Tibial nerve (tissue), 4 donors: ENCODE measurements around the gene GAS2L1. TPM values are rescaled to one million over a fixed set of nuclear protein-coding genes. Genes with fewer than 3 reads are reported as not detected.
A peak's percentile ranks its signal among the peaks of the same experiment; 100 is the strongest.

Source experiments
- DNase-seq, 2 donors: peaks; one replicate each; pipeline ENCODE4 v3.0.0-alpha.2; 2019; ENCODE audit warnings: low spot score in 2 of 2
- H3K27ac ChIP-seq, 4 donors: fragments of 200-600 bp; sonication (generic) in 3 of 4; one replicate each; pipeline ENCODE4 v1.5.1; 2017 to 2019; ENCODE audit warnings: mild to moderate bottlenecking in 1 of 4
- H3K27me3 ChIP-seq, 2 donors: fragments of 200-600 bp; sonication (generic) in 1 of 2; one replicate each; pipeline versions ENCODE4 v1.5.1 to v1.6.0; 2017 to 2019
- H3K36me3 ChIP-seq, 3 donors: fragments of 200-600 bp; sonication (generic); one replicate each; pipeline ENCODE4 v1.5.1; 2018 to 2019
- H3K4me1 ChIP-seq, 4 donors: fragments of 200-600 bp; sonication (generic) in 3 of 4; one replicate each; pipeline ENCODE4 v1.5.1; 2017 to 2019
- H3K4me3 ChIP-seq, 4 donors: fragments of 200-600 bp; sonication (generic) in 3 of 4; one replicate each; pipeline ENCODE4 v1.5.1; 2017 to 2019; ENCODE audit warnings: mild to moderate bottlenecking in 1 of 4, moderate library complexity in 1 of 4
- H3K9me3 ChIP-seq, 4 donors: fragments of 200-600 bp; sonication (generic) in 3 of 4; one replicate each; pipeline ENCODE4 v1.5.1; 2017 to 2019
- EP300 ChIP-seq, 2 donors: sonication (generic); formaldehyde crosslinking; IDR thresholded peaks; one replicate each; pipeline ENCODE4 v1.6.1; 2017; ENCODE audit warnings: antibody characterized with exemption in 2 of 2, mild to moderate bottlenecking in 1 of 2
- POLR2A ChIP-seq, 2 donors: fragments of 450-650 bp; IDR thresholded peaks; one replicate each; pipeline ENCODE4 v1.6.1; 2017; ENCODE audit warnings: antibody characterized with exemption in 2 of 2, mild to moderate bottlenecking in 2 of 2, moderate library complexity in 2 of 2
- WGBS, 2 donors: methylation state at CpG; one replicate each; pipeline ENCODE4 v1.1.5; 2018; 5-methylcytosine and 5-hydroxymethylcytosine counted together
- total RNA-seq, 4 donors: library from RNA; depleted of rRNA; stranded (reverse); fragments of >200 nt; gene quantifications; one replicate each; pipeline ENCODE4 v1.1.0, GENCODE V29; 2016
- TF ChIP-seq, protein P1 (sequence below), 5 experiments: fragments of 200-600 bp in 3 of 5; fragments of 450-650 bp in 2 of 5; sonication (generic) in 3 of 5; IDR thresholded peaks; one replicate each; pipeline ENCODE4 v1.5.1; 2016 to 2019; ENCODE audit warnings: antibody characterized with exemption in 5 of 5, mild to moderate bottlenecking in 3 of 5, moderate library complexity in 2 of 5

The GAS2L1 gene
- total RNA-seq, 4 donors from 2014 or later: 30.3 to 43.5 (median 35.1) TPM

- H3K27me3 ChIP-seq: no peaks in the 10 kb centered on the region
- 19% methylated on average over 13 of the region's 13 CpGs for WGBS, 2 donors
- TF ChIP-seq, protein P1, sequence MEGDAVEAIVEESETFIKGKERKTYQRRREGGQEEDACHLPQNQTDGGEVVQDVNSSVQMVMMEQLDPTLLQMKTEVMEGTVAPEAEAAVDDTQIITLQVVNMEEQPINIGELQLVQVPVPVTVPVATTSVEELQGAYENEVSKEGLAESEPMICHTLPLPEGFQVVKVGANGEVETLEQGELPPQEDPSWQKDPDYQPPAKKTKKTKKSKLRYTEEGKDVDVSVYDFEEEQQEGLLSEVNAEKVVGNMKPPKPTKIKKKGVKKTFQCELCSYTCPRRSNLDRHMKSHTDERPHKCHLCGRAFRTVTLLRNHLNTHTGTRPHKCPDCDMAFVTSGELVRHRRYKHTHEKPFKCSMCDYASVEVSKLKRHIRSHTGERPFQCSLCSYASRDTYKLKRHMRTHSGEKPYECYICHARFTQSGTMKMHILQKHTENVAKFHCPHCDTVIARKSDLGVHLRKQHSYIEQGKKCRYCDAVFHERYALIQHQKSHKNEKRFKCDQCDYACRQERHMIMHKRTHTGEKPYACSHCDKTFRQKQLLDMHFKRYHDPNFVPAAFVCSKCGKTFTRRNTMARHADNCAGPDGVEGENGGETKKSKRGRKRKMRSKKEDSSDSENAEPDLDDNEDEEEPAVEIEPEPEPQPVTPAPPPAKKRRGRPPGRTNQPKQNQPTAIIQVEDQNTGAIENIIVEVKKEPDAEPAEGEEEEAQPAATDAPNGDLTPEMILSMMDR (IDR thresholded peaks at IDR 0.05): no peak
- TF ChIP-seq POLR2A (IDR thresholded peaks at IDR 0.05) (no peak), EP300 (IDR thresholded peaks at IDR 0.05) (no peak)
- H3K4me3 ChIP-seq: peak overlapping the region; percentile 86 to 100 (median 92)
- H3K36me3 ChIP-seq: peaks cover 0 to 27% (median 0%) of the 10 kb centered on the region in 3 donors
- H3K4me1 ChIP-seq: peaks cover 0 to 45% (median 31%) of the 10 kb centered on the region in 4 donors
- DNase-seq: no peak
- H3K27ac ChIP-seq: peak overlapping the region; percentile 96 to 99 (median 99)
- H3K9me3 ChIP-seq: no peaks in the 10 kb centered on the region
Measured at GRCh38 chr22:29266564-29267461, 39.6 kb upstream of the GAS2L1 start.

DNA sequence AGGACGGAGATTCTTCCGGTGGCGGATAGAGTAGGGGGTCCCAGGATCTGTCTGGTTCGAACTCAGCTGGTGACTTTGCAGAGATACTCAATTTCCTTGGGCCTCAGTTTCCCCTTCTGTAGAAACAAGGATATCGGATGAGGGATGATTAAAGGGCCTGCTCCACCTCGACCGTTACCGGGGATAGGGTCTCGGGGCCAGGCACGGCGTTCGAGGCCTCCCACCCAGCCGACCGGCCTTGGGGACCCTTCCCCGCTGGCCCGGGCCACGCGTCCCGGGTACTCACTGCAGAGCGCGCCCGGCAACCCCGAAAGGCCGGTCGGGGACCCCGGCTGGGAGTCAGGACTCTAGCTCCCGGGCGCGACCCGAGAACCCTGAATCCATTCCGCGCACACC, 39.0 kb upstream of the GAS2L1 start:
- H3K4me3 ChIP-seq: peak overlapping the region; percentile 86 to 100 (median 92)
- TF ChIP-seq EP300 (IDR thresholded peaks at IDR 0.05): no peak
- TF ChIP-seq POLR2A (IDR thresholded peaks at IDR 0.05): no peak
- TF ChIP-seq, protein P1 (IDR thresholded peaks at IDR 0.05): no peak
- peaks cover 0 to 32% (median 0%) of the 10 kb centered on the region in 3 donors for H3K36me3 ChIP-seq
- H3K4me1 ChIP-seq: peaks cover 0 to 52% (median 38%) of the 10 kb centered on the region in 4 donors
- 0% methylated on average over 3 to 12 of the region's 32 CpGs for WGBS, 2 donors
- no peaks in the 10 kb centered on the region for H3K27me3 ChIP-seq
- H3K27ac ChIP-seq: peak overlapping the region; percentile 96 to 99 (median 99)
- no peak for DNase-seq
- no peaks in the 10 kb centered on the region for H3K9me3 ChIP-seq

DNA sequence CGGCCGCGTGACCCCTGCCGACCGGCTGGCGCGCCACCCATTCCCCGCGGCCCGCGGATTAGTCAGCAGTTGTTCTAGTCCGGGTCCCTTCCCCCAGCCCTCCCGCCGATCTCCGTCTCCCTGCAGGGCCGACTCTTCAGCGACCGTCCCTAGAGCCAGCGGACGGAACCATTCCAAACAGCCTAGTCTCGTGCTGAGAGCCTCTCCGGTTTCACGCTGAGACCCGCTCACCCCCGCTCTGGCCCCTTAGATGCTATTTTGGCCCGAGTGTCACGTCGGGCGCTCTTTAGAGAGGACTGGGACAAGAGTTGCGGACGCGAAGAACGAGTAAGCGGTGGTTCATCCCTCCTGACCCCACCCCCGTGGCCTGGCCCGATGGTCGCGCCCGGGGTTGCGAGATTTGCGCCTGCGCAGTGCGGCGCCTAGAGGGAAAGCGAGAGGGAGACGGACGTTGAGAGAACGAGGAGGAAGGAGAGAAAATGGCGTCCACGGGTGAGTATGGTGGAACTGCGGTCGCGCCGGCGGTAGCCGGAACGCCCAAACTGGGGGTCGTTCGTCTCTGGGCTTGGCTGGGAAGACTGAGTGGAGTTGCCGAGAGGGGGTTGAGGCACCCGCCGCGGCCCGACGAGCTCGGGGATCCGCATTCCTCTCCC, 38.5 kb upstream of the GAS2L1 start, which contains the start of the genes EWSR1 and RHBDD3:
TSS of gene EWSR1 (plus strand) at position 411 of the 653 bp plus-strand sequence. CDS start at position 480, 69 bp downstream.
TSS of gene RHBDD3 (minus strand) at position 124 of the 653 bp plus-strand sequence. CDS start 2,355 bp downstream, outside the sequence.
- H3K36me3 ChIP-seq: peaks cover 0 to 38% (median 0%) of the 10 kb centered on the region in 3 donors
- H3K4me1 ChIP-seq: peaks cover 0 to 57% (median 42%) of the 10 kb centered on the region in 4 donors
- H3K27me3 ChIP-seq: no peaks in the 10 kb centered on the region
- peak within 1 kb of the TSS; percentile 86 to 100 (median 92) for H3K4me3 ChIP-seq
- peak within 1 kb of the TSS; percentile 96 to 99 (median 99) for H3K27ac ChIP-seq
- DNase-seq: peak; percentile 89 to 94
- H3K9me3 ChIP-seq: no peaks in the 10 kb centered on the region
- WGBS, 2 donors: 0 to 1% methylated on average over 47 to 54 of the region's 67 CpGs
- TF ChIP-seq POLR2A (IDR thresholded peaks at IDR 0.05) (peak; percentile 85 to 91), EP300 (IDR thresholded peaks at IDR 0.05) (peak; percentile 77 to 99)
- TF ChIP-seq, protein P1 (IDR thresholded peaks at IDR 0.05): peak in 2 of 5 experiments; percentile 66 to 74

DNA sequence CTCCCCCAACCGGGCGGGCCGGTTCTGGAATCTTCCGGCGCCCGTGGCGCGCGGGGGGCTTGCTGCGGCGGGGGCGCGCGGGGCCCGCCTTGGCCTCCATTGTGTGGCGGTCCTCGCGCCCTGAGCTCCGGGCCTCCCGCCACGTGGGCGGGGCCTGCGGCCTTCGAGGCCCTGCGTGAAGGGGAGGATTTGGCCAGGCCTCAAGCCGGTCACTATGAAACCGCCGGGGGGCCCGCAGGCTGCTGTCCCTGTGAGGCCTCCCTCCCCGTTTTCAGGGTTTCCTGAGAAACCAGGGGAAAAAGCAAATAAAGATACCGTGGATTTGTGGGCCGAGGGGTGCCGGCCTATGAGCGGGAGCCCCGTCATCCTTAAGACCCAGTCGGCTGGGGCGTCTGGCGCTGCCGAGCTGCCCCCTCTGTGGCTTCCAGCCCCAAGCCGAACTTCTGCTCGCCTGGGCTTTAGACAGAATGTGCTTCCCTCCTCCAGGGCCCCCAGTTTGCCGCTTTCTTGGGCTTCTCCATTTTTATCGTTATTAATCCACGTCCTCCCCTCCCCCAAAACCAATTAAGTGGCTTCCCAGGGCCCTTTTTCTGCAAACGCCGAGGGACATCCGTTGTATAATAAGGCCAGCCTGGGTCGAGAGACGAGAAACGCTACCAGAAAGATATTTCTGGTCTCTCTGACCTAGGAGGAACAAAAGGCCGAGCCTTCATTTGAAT, 37.8 kb upstream of the GAS2L1 start:
- Histone ChIP-seq H3K27ac (peak overlapping the region; percentile 96 to 99 (median 99)), H3K4me1 (peaks cover 0 to 64% (median 48%) of the 10 kb centered on the region in 4 donors)
- peak in 1 of 2 donors; percentile 44 for DNase-seq

More for the DNA sequence above, 37.8 kb upstream of the GAS2L1 start:
- no peaks in the 10 kb centered on the region for H3K9me3 ChIP-seq
- peak overlapping the region; percentile 86 to 100 (median 92) for H3K4me3 ChIP-seq
- 0 to 1% methylated on average over 27 to 31 of the region's 51 CpGs for WGBS, 2 donors
- peaks cover 0 to 42% (median 0%) of the 10 kb centered on the region in 3 donors for H3K36me3 ChIP-seq
- no peak for TF ChIP-seq EP300 (IDR thresholded peaks at IDR 0.05)
- TF ChIP-seq, protein P1 (IDR thresholded peaks at IDR 0.05): no peak
- H3K27me3 ChIP-seq: no peaks in the 10 kb centered on the region
